Astrocyte (in vitro differentiated cells and primary cell): Measurements from ENCODE around the gene DZANK1.

ENCODE experiments used
- CTCF ChIP-seq: IDR thresholded peaks from 2 replicates; pipeline ENCODE4 v1.5.1; 2011; ENCODE audit warnings: low read depth, mild to moderate bottlenecking, inconsistent platforms, low read length, moderate library complexity; ENCODE audit not compliant: insufficient read depth
- EZH2 ChIP-seq: IDR thresholded peaks from 2 replicates; pipeline ENCODE4 v1.6.1; 2012; ENCODE audit warnings: mild to moderate bottlenecking, low read length, inconsistent platforms; ENCODE audit not compliant: insufficient read depth

GRCh38 chr20:18466574-18466893 is 296 bp downstream of the DZANK1 start:
- no peak for TF ChIP-seq CTCF
- TF ChIP-seq EZH2 = no peak
